HL-60 (cell line): ENCODE measurements around the gene SOBP.

ENCODE experiments used
- CTCF ChIP-seq: IDR thresholded peaks from one replicate; pipeline ENCODE4 v1.5.1; 2011; ENCODE audit warnings: low read length, control low read depth, inconsistent platforms; ENCODE audit not compliant: insufficient read depth
- GABPA ChIP-seq: IDR thresholded peaks from 2 replicates; pipeline ENCODE4 v1.6.1; 2012; ENCODE audit warnings: low read depth
- POLR2AphosphoS5 ChIP-seq: IDR thresholded peaks from 2 replicates; pipeline ENCODE4 v1.6.1; 2012; ENCODE audit warnings: low read depth
- REST ChIP-seq: IDR thresholded peaks from 2 replicates; pipeline ENCODE4 v1.6.1; 2012; ENCODE audit warnings: low read depth; ENCODE audit not compliant: insufficient replicate concordance
- SPI1 ChIP-seq: IDR thresholded peaks from 2 replicates; pipeline ENCODE4 v1.6.1; 2012; ENCODE audit warnings: low read depth, mild to moderate bottlenecking, borderline replicate concordance

- TF ChIP-seq CTCF (no peak), REST (no peak), POLR2AphosphoS5 (no peak), GABPA (no peak), SPI1 (no peak)
Measured at GRCh38 chr6:107448776-107449175, 41.1 kb upstream of the SOBP start.
